Fibroblast of pulmonary artery (primary cell): ENCODE results near the gene TSGA10IP.
A peak's percentile ranks its signal among the peaks of the same experiment; 100 is the strongest.

Experiments used
- DNase-seq: peaks from one replicate; pipeline ENCODE4 v3.0.0-alpha.2; 2010; ENCODE audit warnings: low read depth
- H3K4me3 ChIP-seq: replicated peaks from 2 replicates; pipeline ENCODE4 v1.5.1; 2011; ENCODE audit warnings: low read depth, mild to moderate bottlenecking, control low read depth, low read length, moderate library complexity
- TF ChIP-seq, protein P1 (sequence below): IDR thresholded peaks from 2 replicates; pipeline ENCODE4 v1.5.1; 2011; ENCODE audit warnings: mild to moderate bottlenecking, control low read depth, low read length, inconsistent platforms; ENCODE audit errors: missing control alignments

TSGA10IP gene

GRCh38 chr11:65921876-65922275 is 23.4 kb upstream of the TSGA10IP start:
- H3K4me3 ChIP-seq: no peak overlapping the region
- TF ChIP-seq, protein P1, sequence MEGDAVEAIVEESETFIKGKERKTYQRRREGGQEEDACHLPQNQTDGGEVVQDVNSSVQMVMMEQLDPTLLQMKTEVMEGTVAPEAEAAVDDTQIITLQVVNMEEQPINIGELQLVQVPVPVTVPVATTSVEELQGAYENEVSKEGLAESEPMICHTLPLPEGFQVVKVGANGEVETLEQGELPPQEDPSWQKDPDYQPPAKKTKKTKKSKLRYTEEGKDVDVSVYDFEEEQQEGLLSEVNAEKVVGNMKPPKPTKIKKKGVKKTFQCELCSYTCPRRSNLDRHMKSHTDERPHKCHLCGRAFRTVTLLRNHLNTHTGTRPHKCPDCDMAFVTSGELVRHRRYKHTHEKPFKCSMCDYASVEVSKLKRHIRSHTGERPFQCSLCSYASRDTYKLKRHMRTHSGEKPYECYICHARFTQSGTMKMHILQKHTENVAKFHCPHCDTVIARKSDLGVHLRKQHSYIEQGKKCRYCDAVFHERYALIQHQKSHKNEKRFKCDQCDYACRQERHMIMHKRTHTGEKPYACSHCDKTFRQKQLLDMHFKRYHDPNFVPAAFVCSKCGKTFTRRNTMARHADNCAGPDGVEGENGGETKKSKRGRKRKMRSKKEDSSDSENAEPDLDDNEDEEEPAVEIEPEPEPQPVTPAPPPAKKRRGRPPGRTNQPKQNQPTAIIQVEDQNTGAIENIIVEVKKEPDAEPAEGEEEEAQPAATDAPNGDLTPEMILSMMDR: no peak
- no peak for DNase-seq

GRCh38 chr11:65922565-65922964 is 22.7 kb upstream of the TSGA10IP start:
- no peak for DNase-seq
- TF ChIP-seq, protein P1: no peak
- H3K4me3 ChIP-seq: no peak overlapping the region

GRCh38 chr11:65925397-65925796 is 19.9 kb upstream of the TSGA10IP start:
- no peak overlapping the region for H3K4me3 ChIP-seq
- TF ChIP-seq, protein P1: no peak
- no peak for DNase-seq

DNA sequence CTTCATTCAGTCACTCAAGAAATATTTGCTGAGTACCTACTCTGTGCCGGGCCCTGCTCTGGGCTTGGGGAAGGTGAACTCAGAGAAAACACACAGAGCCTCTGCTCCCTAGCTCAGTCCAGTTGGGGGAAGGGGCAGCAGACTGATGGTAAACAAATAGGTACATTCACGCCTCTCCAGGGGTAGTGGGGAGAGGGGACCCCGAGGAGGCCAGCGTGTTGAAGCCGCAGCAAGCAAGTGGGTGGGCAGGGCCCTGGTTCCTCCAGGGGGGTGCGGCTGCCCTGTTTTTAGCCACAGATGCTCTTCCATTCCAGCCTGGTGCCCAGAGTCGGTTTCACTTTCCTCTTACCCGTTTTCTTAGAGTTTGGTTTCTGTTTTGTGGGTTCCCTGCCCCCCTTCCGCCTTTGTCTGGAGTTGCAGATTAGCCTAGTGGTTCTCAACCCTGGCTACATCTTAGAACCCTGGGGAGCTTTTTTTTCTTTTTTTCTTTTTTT is 17.3 kb upstream of the TSGA10IP start:
- TF ChIP-seq, protein P1: no peak
- H3K4me3 ChIP-seq: no peak overlapping the region
- DNase-seq: no peak

DNA sequence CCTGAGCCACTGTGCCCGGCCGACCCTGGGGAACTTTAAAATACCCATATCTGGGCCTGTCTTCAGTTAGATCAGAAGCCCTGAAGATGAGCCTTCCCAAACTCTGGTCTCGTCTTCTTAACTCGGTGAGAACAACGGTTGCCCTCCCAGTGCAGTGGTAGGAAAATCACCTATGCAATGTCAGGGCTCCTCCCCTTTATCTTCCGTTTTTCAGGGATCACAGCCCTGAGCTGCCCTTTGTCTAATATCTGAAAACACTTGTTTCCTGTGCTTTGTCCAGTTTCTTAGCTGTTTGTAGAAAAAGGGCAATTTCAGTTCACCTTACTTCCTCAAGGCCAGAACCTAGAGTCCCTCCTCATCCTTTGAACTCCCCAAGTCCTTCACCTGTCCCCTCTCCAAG is 16.6 kb upstream of the TSGA10IP start:
- H3K4me3 ChIP-seq: no peak overlapping the region
- TF ChIP-seq, protein P1: no peak
- no peak for DNase-seq

DNA sequence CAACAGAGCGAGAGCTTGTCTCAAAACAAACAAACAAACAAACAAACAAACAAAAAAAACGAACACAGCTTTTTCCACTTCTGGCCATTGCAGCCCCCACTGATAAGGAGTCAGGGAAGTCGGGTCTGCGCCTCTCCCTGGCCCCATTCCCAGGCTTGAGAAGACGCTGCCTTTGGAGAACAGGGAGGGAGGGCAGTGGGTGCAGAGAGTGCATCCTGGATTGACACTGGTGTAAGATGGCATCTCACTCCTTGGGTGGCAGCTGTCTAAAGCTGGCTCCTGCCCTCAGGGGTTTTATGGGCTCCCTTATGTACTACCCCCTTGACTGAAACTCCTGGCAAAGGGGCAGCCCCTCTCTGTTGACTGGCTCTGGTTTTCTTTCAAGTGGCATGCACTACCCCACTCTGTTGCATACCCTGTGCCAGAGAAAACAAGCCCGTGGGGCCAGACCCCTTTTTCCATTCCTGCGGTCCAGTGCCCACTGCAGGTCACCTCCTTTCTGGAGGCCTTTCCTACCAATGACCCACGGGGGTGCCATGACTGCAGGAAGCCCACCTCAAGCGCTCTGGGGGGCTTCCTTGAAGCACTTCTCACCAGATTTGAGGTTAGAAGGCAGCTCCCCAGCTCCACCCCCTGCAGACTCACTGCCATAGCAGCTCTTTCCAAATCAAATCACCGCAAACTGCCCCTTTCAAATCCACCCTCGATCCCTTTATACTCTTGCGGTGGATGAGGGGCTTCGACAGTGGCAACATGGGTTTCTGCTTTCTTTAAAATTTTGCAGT is 13.3 kb upstream of the TSGA10IP start:
- no peak for DNase-seq
- TF ChIP-seq, protein P1: peak; percentile 3
- no peak overlapping the region for H3K4me3 ChIP-seq

GRCh38 chr11:65932558-65932919 is 12.7 kb upstream of the TSGA10IP start:
- TF ChIP-seq, protein P1: no peak
- H3K4me3 ChIP-seq: no peak overlapping the region
- peak; percentile 22 for DNase-seq
